ENCODE data around the gene HYKK. TPM values are rescaled to one million over a fixed set of nuclear protein-coding genes. Genes with fewer than 3 reads are reported as not detected.
"Not testable (repeated sequence)": the region's sequence is repeated elsewhere in the genome, so short reads cannot be mapped to it uniquely, and the experiment has no call there.

Gene HYKK
- polyA plus RNA-seq, 3 donors = 7.3 to 11.2 (median 10.3) TPM

GRCh38 chr15:78538358-78538757 lies 31.0 kb downstream of the HYKK start:
- no peak for DNase-seq

- not testable (repeated sequence) for DNase-seq
Measured at GRCh38 chr15:78539464-78540140, 32.2 kb downstream of the HYKK start.

DNA sequence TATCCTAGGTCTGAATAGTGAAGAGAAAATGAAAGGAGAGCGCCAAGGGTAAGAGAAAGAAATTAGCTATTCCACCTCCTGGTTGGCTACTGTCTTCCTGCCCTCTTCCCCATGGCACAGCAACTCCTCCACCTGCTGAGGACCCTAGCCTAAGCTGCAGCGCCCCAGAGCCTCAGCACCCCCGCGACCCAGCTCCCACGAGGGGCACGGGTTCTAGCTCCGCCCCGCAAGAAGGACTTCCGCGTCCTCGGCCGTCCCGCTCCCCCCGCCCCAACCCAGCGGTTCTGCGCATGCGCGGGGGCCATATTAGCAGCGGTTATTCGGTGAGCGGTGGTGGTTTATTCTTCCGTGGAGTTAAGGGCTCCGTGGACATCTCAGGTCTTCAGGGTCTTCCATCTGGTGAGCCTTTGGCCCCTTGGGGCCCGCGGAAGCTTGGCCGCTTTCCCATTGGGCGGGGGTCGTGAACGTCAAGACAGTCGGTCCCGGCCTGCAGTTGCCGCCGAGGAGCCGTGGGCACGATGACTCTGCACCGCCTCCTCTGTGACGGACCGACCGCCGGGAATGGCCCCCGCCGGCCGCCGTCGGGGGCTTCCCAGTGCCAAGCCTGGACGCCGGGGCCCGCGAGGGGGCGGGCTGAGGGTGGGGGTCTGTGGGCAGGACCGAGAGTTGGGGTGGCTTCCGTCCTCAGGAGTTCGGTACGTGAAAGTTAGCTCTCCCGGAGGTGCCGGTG lies 32.9 kb downstream of the HYKK start, which contains the start of gene PSMA4:
Gene PSMA4, plus strand, starts transcription at position 304 of the 730 bp plus-strand sequence. CDS start 1,484 bp downstream, outside the sequence.
- DNase-seq = peak; percentile 90

GRCh38 chr15:78540871-78541743 lies 33.7 kb downstream of the HYKK start:
- DNase-seq = no peak

GRCh38 chr15:78541744-78542034 lies 34.3 kb downstream of the HYKK start:
- no peak for DNase-seq

DNA sequence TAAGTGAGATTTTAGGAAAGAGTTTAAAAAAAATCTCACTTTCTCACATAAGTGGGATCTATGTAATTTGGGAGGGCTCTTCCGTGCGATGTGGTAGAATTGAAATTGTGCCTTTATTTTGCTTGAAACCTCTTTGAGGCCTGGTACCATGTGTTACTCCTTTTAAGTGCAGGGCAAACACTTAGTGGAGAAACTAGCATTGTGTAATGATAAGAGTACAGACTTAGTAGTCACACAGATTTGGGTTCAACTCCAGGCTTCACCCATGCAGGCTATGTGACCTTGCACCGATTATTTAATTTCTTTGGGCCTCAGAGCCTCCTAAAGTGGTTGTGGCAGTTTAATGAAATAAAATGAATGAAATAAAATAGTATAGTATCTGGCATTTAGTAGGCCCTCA lies 35.3 kb downstream of the HYKK start:
- no peak for DNase-seq

DNA sequence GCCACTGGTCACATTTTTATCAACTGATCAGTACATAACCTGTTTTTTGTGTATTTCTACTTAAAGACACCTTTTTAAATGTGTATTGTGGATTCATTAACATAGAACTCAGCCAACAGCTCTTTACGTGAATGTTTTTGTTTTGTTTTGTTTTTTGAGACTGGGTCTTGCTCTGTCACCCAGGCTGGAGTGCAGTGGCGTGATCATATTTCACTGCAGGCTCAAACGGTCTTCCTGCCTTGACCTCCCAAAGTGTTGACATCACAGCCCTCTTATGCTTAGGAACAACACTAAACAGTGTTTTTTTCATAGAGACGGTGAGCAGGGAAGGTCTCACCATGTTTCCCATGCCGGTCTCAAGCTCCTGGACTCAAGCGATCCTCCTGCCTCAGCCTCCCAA lies 42.8 kb downstream of the HYKK start:
- no peak for DNase-seq

GRCh38 chr15:78550815-78551214 lies 43.4 kb downstream of the HYKK start:
- no peak for DNase-seq

DNA sequence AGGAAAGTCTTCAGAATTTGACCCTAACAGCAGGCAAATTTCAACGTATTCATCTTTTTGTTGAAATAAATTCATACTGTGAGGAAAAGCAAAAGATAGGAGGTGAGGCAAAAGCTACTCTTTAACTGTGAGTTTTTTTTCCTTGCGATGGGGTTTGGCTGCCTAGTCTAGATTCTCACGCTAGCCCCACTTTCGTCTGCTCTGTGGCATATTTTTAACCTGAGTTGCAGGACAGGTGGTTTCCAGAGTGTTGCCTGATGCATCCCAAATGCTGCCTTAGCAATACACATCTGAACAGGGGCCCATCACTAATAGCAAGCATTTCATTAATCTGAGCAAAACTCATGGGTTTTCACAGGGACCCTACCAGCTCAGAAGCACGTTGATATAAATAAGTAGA lies 44.5 kb downstream of the HYKK start:
- DNase-seq = no peak

DNA sequence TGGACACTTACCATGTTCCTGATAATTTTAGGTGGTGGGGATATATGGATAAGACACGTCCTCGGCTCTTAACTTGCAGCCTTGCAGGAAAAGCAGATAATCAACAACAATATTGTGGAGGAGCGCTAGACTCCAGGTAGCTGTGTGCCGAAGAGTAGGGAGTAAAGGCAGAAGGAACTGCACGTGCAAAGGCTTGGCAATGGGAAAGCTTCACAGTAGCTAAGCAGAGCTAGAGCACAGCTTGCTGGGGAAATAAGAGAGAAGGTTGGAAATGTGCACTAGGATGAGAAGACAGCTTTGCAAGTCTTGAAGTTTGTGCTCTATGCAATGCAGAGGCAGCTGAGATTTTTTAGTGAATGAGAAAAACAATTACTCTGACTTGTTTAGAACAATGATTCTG lies 45.2 kb downstream of the HYKK start:
- DNase-seq = no peak

DNA sequence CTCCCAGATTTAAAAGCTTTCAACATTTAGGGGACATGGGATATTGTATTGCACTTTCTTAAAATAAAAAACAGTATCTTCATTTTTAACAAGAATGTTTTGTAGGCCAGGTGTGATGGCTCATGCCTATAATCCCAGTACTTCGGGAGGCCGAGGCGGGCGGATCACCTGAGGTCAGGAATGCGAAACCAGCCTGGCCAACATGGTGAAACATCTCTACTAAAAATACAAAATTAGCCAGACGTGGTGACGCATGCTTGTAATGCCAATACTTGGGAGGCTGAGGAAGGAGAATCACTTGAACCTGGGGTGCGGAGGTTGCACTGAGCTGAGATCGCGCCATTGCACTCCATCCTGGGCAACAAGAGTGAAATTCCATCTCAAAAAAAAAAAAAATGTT lies 52.8 kb downstream of the HYKK start:
- DNase-seq = not testable (repeated sequence)

DNA sequence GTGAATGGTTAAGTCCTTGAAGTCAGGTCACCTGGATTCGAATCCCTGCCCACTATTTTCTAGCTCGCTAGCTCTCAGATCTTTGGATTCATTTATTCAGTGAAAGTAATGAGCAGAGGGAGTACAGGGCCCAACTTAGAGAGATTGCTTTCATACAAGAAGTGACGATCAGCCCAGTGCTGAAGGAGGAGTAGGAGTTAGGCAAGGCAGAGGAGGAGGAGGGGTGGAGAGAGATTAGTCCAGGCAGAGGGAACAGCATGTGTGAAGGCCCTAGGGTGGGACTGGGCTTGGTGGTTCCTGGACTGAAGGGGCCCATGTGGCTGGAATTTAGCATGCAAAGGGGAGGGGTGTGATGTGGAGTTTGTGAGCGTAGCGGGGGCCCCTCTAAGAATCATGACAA lies 54.1 kb downstream of the HYKK start:
- no peak for DNase-seq

GRCh38 chr15:78563092-78563491 lies 55.7 kb downstream of the HYKK start:
- DNase-seq = no peak

DNA sequence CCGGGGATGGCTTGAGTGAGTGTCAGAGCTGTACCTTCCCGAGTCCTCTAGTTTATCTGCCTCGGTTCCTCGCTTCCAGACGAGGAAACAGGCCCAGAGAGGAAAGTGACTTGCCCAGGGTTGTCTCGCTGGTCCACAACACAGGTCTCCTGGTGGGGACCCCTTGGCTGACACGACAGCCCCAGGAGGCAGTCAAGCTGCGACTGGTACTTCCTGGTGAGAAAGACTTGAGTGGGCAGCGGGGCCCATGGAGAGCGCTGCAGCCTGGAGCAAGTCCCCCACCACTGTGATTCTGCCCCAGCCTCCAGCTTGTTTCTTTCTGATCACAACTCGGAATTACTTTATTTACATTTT lies 57.3 kb downstream of the HYKK start:
- DNase-seq = no peak

DNA sequence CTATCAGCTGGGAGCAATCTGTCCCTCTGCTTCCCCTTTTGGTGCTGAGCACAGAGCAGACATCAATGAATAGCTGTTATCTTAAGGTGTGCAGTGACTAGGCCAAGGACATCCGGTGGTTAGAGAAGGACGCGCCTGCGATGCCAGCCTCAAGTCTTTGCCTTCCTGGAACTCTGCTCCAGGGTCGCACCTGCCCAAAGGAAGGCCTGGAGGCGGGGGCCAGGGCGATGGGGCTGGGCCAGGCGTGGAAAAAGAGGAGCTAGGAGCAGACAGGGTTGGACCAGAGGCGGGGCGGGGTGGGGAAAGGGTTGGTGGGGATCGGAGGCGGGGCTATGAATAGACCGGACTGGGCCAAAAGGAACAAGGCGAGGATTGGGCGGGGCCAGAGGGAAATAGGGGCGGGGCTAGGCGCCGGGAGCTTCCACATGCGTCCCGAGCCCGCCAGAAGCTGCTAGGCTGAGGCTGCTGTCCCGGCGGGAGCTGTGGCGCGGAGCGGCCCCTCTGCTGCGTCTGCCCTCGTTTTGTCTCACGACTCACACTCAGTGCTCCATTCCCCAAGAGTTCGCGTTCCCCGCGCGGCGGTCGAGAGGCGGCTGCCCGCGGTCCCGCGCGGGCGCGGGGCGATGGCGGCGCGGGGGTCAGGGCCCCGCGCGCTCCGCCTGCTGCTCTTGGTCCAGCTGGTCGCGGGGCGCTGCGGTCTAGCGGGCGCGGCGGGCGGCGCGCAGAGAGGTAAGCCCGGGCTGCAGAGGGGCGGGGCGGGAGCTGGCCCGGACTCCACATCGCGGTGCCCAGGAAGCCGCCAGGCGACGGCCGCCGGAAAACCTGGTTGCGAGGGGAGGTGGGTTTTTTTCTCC lies 57.9 kb downstream of the HYKK start, which contains the start of gene CHRNA5:
Gene CHRNA5, plus strand, starts transcription at position 424 of the 854 bp plus-strand sequence. Its CDS starts 200 bp downstream, at position 624.
- DNase-seq = peak; percentile 75

DNA sequence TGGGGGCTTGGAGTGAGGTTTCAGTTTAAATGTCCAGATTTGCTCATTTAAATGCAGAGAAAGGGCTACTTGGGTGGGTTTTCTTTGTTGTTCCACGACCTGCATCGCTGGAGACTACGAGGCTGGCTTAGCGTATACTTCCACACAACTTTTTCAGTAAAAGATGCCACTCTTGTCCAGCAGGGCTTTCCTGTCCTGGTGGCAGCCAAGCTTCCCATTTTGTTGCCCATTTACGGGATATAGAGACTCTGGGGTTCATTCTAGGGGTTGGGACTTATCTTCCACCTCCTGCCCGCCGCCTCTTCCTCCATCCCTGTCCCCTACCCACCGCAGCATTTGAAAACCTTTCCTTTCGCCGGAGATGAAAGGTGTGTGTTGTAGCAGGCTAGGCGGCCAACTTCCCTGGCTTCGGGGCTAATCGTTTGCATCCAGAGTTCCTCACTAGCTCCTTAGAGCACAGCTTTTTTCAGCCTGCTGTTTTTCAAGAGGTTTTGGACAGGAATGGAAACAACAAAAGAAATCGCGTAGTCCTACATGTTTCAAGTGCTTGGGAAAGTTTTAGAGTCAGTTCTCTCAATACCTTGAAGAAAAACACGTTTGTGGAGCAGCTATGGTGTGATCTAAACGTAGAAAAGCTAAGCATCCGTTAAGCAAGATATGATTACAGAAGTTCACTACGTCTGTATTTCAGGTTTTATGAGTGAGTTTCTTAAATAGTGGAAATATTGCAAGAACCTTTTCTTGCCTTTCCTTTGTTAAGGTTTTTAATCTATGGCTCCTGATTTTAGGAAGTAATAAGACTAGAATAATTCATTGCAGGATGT lies 58.8 kb downstream of the HYKK start:
- peak; percentile 21 for DNase-seq

- no peak for DNase-seq
Measured at GRCh38 chr15:78567531-78567930, 60.2 kb downstream of the HYKK start.

GRCh38 chr15:78570710-78571109 lies 63.3 kb downstream of the HYKK start:
- DNase-seq = no peak

DNA sequence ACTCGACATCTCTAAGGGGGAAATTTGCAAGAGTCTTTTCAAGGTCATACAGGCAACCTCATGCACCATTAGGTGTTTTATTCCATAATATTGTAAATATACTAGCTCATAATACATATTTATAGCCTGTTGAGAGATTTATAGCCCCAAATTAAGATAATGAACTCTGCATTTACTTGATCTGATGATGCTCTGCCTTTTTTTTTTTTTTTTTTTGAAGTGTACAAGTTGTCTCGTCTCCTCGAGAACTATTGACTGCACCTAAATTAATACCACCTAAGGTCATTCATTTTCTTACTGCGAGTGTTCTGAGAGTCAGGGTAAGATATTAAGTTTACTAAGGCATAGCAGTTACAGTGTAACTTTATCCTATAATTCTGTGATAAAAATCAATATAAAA lies 64.0 kb downstream of the HYKK start:
- no peak for DNase-seq

DNA sequence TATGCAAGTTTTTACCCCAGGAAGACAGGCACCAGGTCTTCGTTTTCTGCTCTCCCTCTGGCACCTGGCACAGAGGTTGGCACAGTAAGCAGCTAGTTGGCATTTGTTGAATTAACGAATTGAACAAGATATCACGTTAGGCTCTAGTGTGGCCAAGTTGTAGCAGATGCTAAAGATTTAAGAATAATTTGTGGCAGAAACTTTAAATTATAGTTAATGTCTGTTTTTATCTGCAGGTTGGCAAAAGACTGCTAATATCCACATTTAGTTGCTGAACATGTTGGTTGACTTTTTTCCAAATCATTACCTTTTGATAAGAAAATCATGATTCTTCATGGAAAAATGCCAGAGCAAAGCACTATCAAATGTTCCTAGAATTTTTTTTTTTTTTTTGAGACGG lies 66.0 kb downstream of the HYKK start:
- DNase-seq = no peak

DNA sequence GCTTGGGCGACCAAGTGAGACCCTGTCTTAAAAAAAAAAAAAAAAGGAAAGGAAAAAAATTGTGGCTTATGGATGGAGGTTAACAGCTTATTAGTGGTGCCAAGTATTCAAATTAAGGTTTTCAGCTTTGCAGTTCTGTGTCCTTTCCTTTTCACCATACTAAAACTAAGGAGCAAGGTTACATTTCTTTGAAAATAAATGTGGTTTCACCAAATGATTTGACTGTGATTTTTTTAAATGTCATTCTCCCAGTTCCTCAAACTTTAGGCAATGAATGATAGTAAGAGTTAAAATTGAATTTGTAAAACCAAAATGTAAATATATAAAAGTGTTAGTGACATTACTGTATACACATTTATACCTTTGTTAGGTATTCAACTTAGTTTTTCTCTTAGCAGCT lies 67.6 kb downstream of the HYKK start:
- no peak for DNase-seq
